Measurements from ENCODE around the gene PCDHGA1.

Gene PCDHGA1

DNA sequence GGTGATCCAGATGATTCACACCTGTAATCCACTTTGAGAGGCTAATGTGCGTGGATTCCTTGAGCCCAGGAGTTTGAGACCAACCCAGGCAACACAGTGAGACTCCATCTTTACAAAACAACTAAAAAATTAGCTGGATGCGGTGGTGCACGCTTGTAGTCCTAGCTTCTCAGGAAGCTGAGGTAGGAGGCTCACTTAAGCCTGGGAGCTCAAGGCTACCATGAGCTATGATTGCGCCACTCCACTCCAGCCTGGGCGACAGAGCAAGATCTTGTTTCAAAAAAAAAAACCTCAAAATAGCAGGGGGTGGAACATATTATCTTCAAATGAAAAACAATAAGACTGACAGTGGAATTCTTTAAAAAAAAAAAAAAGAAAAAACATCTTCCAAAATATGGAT is 217.6 kb downstream of the PCDHGA1 start:
- no peak for DNase-seq

DNA sequence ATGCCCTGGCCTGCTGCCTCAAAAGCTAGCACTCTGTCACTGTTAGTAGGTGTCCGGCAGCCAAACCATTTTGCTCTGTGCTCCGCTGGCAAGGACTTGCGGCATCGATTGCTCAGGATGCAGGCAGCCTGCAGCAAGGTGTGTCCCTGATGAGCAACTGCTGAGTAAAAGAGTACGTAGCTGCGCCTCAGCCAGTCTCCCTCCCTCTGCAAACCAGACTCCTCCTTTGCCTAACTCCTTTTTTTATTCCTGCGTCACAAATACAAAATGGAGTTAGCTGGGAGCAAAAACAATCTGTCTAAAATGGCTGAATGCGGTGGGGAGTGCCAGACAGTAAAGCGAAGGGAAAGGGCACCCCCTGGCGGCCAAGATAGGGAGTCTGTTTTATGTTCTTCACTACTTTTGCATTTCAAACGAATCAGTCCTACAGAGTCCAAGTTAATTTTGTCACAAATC is 227.4 kb downstream of the PCDHGA1 start:
- peak; percentile 96 for DNase-seq

DNA sequence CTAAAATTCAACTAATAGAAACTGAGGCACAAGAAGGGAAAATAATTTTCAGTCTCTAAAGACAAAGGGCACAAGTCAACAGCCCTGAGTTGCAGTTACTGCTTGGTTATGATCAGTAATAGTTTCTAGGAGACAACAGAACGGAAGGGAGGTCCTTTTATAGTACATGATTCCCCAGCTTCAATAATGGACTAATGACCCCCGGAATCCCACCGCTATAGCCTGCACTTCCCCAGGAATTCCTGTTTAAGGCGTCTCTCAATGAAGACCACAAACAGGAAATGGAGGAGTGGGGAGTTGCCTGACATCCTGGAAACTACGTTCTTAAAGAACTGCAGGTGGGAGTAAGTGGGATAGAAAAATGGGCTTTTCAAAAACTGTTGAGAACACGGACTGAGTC is 227.8 kb downstream of the PCDHGA1 start:
- DNase-seq = no peak

DNA sequence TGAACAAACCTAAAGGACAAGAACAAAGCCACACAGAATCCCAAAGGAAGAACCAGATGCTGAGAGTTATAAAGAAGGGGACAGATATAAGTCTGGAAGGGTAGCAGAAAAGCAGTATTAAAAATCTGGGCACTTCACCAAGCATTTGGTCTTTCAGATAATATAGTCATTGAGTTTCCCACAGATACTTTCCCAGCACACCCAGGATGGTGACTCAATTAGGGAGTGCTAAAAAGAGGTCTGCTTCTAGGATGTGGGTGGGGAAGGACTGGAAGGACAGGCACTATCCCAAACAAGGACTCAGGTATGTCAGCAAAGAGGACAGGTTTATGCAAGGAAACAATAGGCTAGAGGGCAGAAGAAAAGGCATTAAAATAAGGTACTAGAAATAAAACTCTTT is 229.1 kb downstream of the PCDHGA1 start:
- DNase-seq = no peak

DNA sequence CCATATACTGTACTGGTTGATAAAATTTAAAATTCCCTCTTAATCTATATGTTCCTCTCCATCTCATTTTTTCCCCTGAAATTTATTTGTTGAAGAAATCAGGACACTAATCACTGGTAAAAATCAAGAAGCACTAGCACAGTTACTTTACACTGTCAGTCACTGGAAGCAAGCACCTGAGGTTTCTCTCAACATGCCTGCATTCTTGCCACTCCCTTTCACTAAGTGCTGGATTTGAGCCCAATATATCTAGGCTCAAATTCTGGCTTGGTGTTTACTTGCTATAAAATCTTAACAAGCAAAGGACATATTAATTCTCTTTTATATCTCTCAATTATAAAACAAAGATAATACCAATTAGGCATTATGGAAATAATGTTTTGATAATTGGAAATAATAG is 229.8 kb downstream of the PCDHGA1 start:
- peak; percentile 84 for DNase-seq

DNA sequence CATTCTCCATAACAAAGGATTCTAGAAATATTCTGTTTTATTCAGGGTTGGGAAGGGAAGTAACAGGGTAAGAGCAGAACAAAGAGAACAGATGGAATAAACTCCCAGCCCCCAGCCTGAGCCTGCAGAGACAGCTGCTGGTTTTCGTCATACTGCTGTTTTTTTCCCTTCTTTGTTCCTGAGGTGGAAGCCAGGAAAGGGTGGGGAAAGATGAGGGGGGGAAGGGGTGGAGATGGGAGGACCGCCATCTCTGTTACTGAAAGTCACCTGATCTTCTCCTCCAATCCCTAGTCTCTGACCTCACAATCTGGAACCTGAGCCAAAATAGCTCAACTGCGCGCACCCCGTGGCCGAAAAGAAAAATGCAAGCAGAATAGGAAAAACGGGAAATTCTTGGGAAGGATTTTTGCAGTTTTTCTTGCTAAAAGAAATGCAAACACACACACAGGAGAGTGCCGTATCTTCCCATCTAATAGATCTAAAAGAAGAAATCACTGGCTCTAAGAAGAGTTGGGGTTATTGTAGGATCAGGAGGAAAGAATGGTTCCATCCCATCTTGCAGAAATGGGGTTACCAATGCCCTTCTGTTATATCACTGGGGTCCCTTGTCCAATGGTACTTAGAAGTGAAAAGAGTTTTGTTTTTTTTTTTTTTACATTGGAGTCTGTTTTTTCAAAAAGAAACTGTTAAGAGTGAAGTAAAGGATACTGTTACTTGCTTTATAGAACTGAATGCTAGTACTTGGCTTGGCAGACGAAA is 230.6 kb downstream of the PCDHGA1 start:
- peak; percentile 98 for DNase-seq
